SK-N-SH (cell line): ENCODE measurements around the gene GEN1.

ENCODE experiments used
- CHD2 ChIP-seq: fragments of 150-350 bp; IDR thresholded peaks from 2 replicates; pipeline ENCODE4 v1.6.1; 2018; ENCODE audit warnings: low read length; ENCODE audit not compliant: partially characterized antibody
- CTCF ChIP-seq: fragments of 200-600 bp; sonication (generic); IDR thresholded peaks from 2 replicates; pipeline ENCODE4 v1.6.1; 2017; ENCODE audit warnings: antibody characterized with exemption, mild to moderate bottlenecking, moderate library complexity
- FOXM1 ChIP-seq: IDR thresholded peaks from 2 replicates; pipeline ENCODE4 v1.4.0; 2012; ENCODE audit warnings: low read depth, mild to moderate bottlenecking
- MAX ChIP-seq: IDR thresholded peaks from 2 replicates; pipeline ENCODE4 v1.4.0; 2012; ENCODE audit warnings: low read depth
- MXI1 ChIP-seq: IDR thresholded peaks from 2 replicates; pipeline ENCODE4 v1.6.1; 2012; ENCODE audit warnings: mild to moderate bottlenecking, low read depth, low read length, improper control_type of control experiment
- POLR2AphosphoS5 ChIP-seq: IDR thresholded peaks from 2 replicates; pipeline ENCODE4 v1.6.1; 2012; ENCODE audit warnings: low read depth, low read length
- RAD21 ChIP-seq: IDR thresholded peaks from 2 replicates; pipeline ENCODE4 v1.6.1; 2012; ENCODE audit warnings: mild to moderate bottlenecking, low read length
- TAF1 ChIP-seq: IDR thresholded peaks from 2 replicates; pipeline ENCODE4 v1.6.1; 2012; ENCODE audit warnings: low read depth, mild to moderate bottlenecking, low read length, moderate library complexity, borderline replicate concordance

- TF ChIP-seq CTCF (no peak), MAX (no peak), TAF1 (no peak), POLR2AphosphoS5 (no peak), FOXM1 (no peak), MXI1 (no peak), RAD21 (no peak), CHD2 (no peak)
Measured at GRCh38 chr2:17816396-17817245, 62.7 kb downstream of the GEN1 start, which contains the start of gene MSGN1.
